Panc1 (cell line): ENCODE results near the gene SECTM1. TPM values are rescaled to one million over a fixed set of nuclear protein-coding genes. Genes with fewer than 3 reads are reported as not detected.

ENCODE experiments used
- ATAC-seq: fragments of 200-7000 bp; cut with Tn5 transposase; 2 replicates; pipeline ENCODE4 v1.9.1; 2020; ENCODE audit warnings: mild to moderate bottlenecking, moderate library complexity
- BruUV-seq: library from RNA; stranded (reverse); fragments of 400-500 nt; replicated peaks from 2 replicates; lab custom pipeline; 2021; lab: Mats Ljungman, UMichigan
- CTCF ChIA-PET: fragments of 300-600 bp; sonication (Branson Sonifier 250); formaldehyde crosslinking; loops from one replicate; lab custom pipeline; 2022; ENCODE audit warnings: antibody characterized with exemption; lab: Charles Lee
- POLR2A ChIA-PET: fragments of 300-600 bp; sonication (Branson Sonifier 250); formaldehyde crosslinking; loops from one replicate; lab custom pipeline; 2022; ENCODE audit warnings: antibody characterized with exemption; lab: Charles Lee
- DNase-seq: peaks from one replicate; pipeline ENCODE4 v3.0.0-alpha.2; 2010; ENCODE audit warnings: low read depth, low spot score
- H3K27ac ChIP-seq: 2 replicates; pipeline ENCODE4 v1.5.1; 2011; ENCODE audit warnings: mild to moderate bottlenecking, low read length, inconsistent platforms
- H3K27me3 ChIP-seq: fragments of 200-500 bp; sonication (Bioruptor generic); 2 replicates; pipeline ENCODE4 v1.6.0; 2014; ENCODE audit warnings: low read length, inconsistent platforms; ENCODE audit not compliant: control insufficient read depth, insufficient read depth
- H3K36me3 ChIP-seq: fragments of 200-500 bp; sonication (Bioruptor generic); 2 replicates; pipeline ENCODE4 v1.5.1; 2014; ENCODE audit warnings: inconsistent platforms, mild to moderate bottlenecking, low read length, moderate library complexity; ENCODE audit not compliant: control insufficient read depth, insufficient read depth
- H3K4me1 ChIP-seq: 2 replicates; pipeline ENCODE4 v1.5.1; 2011; ENCODE audit warnings: inconsistent platforms, mild to moderate bottlenecking, low read length, moderate library complexity; ENCODE audit not compliant: control insufficient read depth, insufficient read depth
- H3K4me3 ChIP-seq, 2 experiments: 2 replicates each; pipeline ENCODE4 v1.5.1; 2011 to 2012; ENCODE audit warnings: low read depth in 2 of 2, low read length in 2 of 2, mild to moderate bottlenecking in 2 of 2, inconsistent platforms in 1 of 2, moderate library complexity in 1 of 2
- H3K9me3 ChIP-seq: fragments of 200-500 bp; sonication (Bioruptor generic); 2 replicates; pipeline ENCODE4 v1.5.1; 2014; ENCODE audit warnings: low read depth, mild to moderate bottlenecking, inconsistent platforms, low read length, moderate library complexity; ENCODE audit not compliant: control insufficient read depth, insufficient read depth
- POLR2AphosphoS5 ChIP-seq: IDR thresholded peaks from 2 replicates; pipeline ENCODE4 v1.6.1; 2012; ENCODE audit warnings: mild to moderate bottlenecking, low read depth, low read length, moderate library complexity
- SIN3A ChIP-seq: IDR thresholded peaks from 2 replicates; pipeline ENCODE4 v1.6.1; 2012; ENCODE audit warnings: low read depth, mild to moderate bottlenecking, low read length, moderate library complexity, borderline replicate concordance; ENCODE audit not compliant: insufficient read depth
- TCF7L2 ChIP-seq: IDR thresholded peaks from 2 replicates; pipeline ENCODE4 v1.6.1; 2011; ENCODE audit warnings: mild to moderate bottlenecking, low read depth, low read length, inconsistent platforms
- in situ Hi-C: cut with HindIII; loops from 2 replicates; pipeline ENCODE4 v1.10.0; 2016; ENCODE audit warnings: low sequenced_read_pairs, low pct_unique_long_range_greater_than_20kb
- intact Hi-C: fragments of 100-400 bp; cut with micrococcal nuclease; formaldehyde crosslinking; loops from one replicate; pipeline ENCODE4 v1.10.0; 2022; ENCODE audit not compliant: unreplicated experiment
- total RNA-seq: library from RNA; stranded (reverse); gene quantifications from one replicate; pipeline ENCODE4 v1.2.1, GENCODE V29; 2021; ENCODE audit not compliant: unreplicated experiment
- TF ChIP-seq, protein P1 (sequence below): fragments of 450-650 bp; IDR thresholded peaks from 2 replicates; pipeline ENCODE4 v1.5.1; 2017; ENCODE audit warnings: mild to moderate bottlenecking
- TF ChIP-seq, protein P2 (sequence below), 2 experiments: IDR thresholded peaks; 2 replicates each; pipeline ENCODE4 v1.6.1; 2011 to 2012; ENCODE audit warnings: low read depth in 2 of 2, control low read depth in 1 of 2, low read length in 1 of 2, mild to moderate bottlenecking in 1 of 2, moderate library complexity in 1 of 2; ENCODE audit not compliant: insufficient read depth in 1 of 2

SECTM1 gene
- total RNA-seq, 1 experiment from 2014 or later, result 5.4 TPM

DNA sequence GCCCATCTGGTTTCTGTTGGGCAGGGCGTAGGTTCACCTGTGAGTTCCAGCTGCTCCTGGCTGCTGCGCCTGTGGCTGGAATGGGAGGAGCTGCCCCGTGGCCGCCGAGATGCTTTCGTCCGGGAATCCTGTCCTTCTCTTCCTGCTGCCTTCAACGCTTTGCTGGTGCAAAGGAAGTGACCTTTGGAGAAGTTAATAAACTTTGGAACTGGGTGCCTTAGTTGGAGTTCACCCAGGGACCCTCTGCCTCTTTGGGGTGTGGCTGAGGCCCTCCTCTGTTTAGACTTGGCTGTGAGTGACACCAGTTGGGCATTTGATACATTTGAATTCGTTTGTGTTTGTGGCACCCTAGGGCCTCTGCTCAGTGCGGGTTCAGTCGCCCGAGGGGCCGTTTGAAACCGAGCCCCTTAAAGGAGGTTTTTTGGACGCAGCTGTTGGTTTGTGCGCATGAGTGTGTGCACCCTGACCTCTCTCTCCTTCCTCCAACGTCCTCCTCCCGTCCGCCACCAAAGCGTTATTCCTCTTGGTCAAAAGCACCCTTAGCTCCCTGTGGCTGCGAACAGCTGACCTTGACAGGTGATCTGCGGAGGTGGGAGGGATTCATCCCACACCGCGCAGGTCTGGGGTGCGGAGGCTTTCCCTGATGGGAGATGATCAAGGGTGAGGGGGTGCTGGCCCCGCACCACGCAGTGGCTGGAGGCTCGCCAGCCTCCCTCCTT lies 9.0 kb upstream of the SECTM1 start:
- BruUV-seq, result no TSS peak
- no peak for TF ChIP-seq SIN3A
- TF ChIP-seq, protein P1, sequence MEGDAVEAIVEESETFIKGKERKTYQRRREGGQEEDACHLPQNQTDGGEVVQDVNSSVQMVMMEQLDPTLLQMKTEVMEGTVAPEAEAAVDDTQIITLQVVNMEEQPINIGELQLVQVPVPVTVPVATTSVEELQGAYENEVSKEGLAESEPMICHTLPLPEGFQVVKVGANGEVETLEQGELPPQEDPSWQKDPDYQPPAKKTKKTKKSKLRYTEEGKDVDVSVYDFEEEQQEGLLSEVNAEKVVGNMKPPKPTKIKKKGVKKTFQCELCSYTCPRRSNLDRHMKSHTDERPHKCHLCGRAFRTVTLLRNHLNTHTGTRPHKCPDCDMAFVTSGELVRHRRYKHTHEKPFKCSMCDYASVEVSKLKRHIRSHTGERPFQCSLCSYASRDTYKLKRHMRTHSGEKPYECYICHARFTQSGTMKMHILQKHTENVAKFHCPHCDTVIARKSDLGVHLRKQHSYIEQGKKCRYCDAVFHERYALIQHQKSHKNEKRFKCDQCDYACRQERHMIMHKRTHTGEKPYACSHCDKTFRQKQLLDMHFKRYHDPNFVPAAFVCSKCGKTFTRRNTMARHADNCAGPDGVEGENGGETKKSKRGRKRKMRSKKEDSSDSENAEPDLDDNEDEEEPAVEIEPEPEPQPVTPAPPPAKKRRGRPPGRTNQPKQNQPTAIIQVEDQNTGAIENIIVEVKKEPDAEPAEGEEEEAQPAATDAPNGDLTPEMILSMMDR, result no peak
- TF ChIP-seq POLR2AphosphoS5, result no peak
- TF ChIP-seq, protein P2, sequence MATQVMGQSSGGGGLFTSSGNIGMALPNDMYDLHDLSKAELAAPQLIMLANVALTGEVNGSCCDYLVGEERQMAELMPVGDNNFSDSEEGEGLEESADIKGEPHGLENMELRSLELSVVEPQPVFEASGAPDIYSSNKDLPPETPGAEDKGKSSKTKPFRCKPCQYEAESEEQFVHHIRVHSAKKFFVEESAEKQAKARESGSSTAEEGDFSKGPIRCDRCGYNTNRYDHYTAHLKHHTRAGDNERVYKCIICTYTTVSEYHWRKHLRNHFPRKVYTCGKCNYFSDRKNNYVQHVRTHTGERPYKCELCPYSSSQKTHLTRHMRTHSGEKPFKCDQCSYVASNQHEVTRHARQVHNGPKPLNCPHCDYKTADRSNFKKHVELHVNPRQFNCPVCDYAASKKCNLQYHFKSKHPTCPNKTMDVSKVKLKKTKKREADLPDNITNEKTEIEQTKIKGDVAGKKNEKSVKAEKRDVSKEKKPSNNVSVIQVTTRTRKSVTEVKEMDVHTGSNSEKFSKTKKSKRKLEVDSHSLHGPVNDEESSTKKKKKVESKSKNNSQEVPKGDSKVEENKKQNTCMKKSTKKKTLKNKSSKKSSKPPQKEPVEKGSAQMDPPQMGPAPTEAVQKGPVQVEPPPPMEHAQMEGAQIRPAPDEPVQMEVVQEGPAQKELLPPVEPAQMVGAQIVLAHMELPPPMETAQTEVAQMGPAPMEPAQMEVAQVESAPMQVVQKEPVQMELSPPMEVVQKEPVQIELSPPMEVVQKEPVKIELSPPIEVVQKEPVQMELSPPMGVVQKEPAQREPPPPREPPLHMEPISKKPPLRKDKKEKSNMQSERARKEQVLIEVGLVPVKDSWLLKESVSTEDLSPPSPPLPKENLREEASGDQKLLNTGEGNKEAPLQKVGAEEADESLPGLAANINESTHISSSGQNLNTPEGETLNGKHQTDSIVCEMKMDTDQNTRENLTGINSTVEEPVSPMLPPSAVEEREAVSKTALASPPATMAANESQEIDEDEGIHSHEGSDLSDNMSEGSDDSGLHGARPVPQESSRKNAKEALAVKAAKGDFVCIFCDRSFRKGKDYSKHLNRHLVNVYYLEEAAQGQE (IDR thresholded peaks at IDR 0.05; ENCODE audit: insufficient read depth in 1 of 2, low read depth in 2 of 2, low read length in 1 of 2), result no peak
- TF ChIP-seq TCF7L2, result no peak
- Histone ChIP-seq H3K9me3 (no peaks in the 10 kb centered on the region), H3K27me3 (no peaks in the 10 kb centered on the region), H3K27ac (peak overlapping the region; percentile 25; the same call in 1 of the 2 replicates), H3K4me3 (no peak overlapping the region), H3K36me3 (no peaks in the 10 kb centered on the region), H3K4me1 (peaks cover 45% of the 10 kb centered on the region)
- intact Hi-C loops (no loop called here), in situ Hi-C loops (loop anchor here (10.0 kb wide), 1 partner anchor 48 kb away; no protein-coding TSS in a partner anchor)
- ATAC-seq (no peak), DNase-seq (no peak)
- ChIA-PET POLR2A (no interaction called here), CTCF (interaction anchor here (1.0 kb wide), 1 partner anchor 9 kb away, joined by 4 read pairs; the partner anchor contains the start of gene SECTM1)

DNA sequence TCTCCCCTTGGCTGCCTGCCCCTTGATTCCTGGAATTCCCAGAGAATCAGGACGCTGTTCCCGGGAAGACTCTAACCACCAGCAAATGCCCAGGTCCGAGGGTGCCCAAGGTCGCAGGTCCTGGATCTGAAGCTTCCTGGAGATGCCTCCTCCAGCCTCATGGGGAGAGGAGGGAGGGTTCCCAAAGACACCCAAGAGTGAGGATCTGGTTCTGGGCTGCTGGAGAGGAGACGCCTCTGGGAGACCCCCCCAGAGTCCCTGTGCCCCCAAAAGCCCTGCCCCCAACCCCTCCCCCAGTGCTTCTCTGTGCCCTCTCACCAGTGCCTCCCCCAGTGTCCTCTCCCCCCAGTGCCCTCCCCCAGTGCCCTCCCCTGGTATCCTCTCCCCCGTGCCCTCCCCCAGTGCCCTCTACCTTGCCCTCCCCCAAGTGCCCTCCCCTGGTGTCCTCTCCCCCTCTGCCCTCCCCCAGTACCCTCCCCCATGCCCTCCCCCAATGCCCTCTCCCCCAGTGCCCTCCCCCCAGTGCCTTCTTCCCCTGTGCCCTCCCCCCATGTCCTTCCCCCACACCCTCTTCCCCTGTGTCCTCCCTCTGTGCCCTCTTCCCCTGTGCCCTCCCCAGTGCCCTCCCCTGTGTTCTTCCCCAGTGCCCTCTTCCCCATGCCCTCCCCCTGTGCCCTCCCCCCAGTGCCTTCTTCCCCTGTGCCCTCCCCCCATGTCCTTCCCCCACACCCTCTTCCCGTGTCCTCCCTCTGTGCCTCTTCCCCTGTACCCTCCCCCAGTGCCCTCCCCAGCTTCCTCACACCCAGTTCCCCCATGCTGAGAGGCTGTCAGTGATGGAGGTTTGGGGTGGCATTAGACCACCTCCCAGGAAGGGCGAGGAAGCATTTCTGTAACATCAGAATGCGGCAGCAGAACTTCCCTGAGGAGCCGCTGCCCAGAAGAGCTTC lies 6.3 kb upstream of the SECTM1 start:
- in situ Hi-C loops, result loop anchor here (10.0 kb wide), 1 partner anchor 45 kb away; no protein-coding TSS in a partner anchor
- BruUV-seq, result no TSS peak
- ChIA-PET CTCF (interaction anchor here (1.7 kb wide), 1 partner anchor 40 kb away, joined by 4 read pairs; no protein-coding TSS in a partner anchor), POLR2A (interaction anchor here (0.6 kb wide), 2 partner anchors 175 to 460 kb away, joined by 4 to 8 read pairs; no protein-coding TSS in a partner anchor)
- intact Hi-C loops, result loop anchor here (5.0 kb wide), 1 partner anchor 98 kb away; no protein-coding TSS in a partner anchor
- Histone ChIP-seq H3K4me1 (peaks cover 51% of the 10 kb centered on the region), H3K36me3 (no peaks in the 10 kb centered on the region), H3K4me3 (peak overlapping the region; percentile 35 to 62), H3K9me3 (no peaks in the 10 kb centered on the region), H3K27ac (peak overlapping the region; percentile 96), H3K27me3 (no peaks in the 10 kb centered on the region)
- ATAC-seq, result peak; percentile 60
- no peak for DNase-seq
- TF ChIP-seq TCF7L2 (no peak), SIN3A (no peak)
- TF ChIP-seq, protein P2 (IDR thresholded peaks at IDR 0.05; ENCODE audit: insufficient read depth in 1 of 2, low read depth in 2 of 2, low read length in 1 of 2), result no peak
